Thyroid gland (tissue), 4 donors: Measurements from ENCODE around the gene SCCPDH. TPM values are rescaled to one million over a fixed set of nuclear protein-coding genes. Genes with fewer than 3 reads are reported as not detected.

Source experiments
- DNase-seq, 2 donors: peaks; one replicate each; pipeline ENCODE4 v3.0.0-alpha.2; 2019
- H3K27ac ChIP-seq, 3 donors: fragments of 200-600 bp; sonication (generic); 1 replicate in 2 of 3; 2 replicates in 1 of 3; pipeline ENCODE4 v1.5.1; 2016 to 2019; ENCODE audit warnings: mild to moderate bottlenecking in 1 of 3, moderate library complexity in 1 of 3
- H3K27me3 ChIP-seq: fragments of 200-600 bp; sonication (generic); one replicate; pipeline ENCODE4 v1.5.1; 2019
- H3K36me3 ChIP-seq, 2 donors: fragments of 200-600 bp; sonication (generic); one replicate each; pipeline ENCODE4 v1.5.1; 2016 to 2019
- H3K4me1 ChIP-seq, 2 donors: fragments of 200-600 bp; sonication (generic); one replicate each; pipeline ENCODE4 v1.5.1; 2017 to 2019
- H3K4me3 ChIP-seq, 3 donors: fragments of 200-600 bp; sonication (generic); replicated peaks in 1 of 3; 1 replicate in 2 of 3; 2 replicates in 1 of 3; pipeline ENCODE4 v1.5.1; 2016; ENCODE audit warnings: mild to moderate bottlenecking in 1 of 3
- H3K9me3 ChIP-seq: fragments of 200-600 bp; sonication (generic); one replicate; pipeline ENCODE4 v1.5.1; 2017
- CTCF ChIP-seq, 6 experiments: fragments of 200-600 bp in 3 of 6; fragments of 450-650 bp in 3 of 6; sonication (generic) in 3 of 6; IDR thresholded peaks; one replicate each; pipeline ENCODE4 v1.5.1; 2016 to 2019; ENCODE audit warnings: antibody characterized with exemption in 6 of 6, mild to moderate bottlenecking in 2 of 6, inconsistent platforms in 1 of 6, moderate library complexity in 1 of 6
- POLR2A ChIP-seq, 2 donors: fragments of 450-650 bp; IDR thresholded peaks; one replicate each; pipeline ENCODE4 v1.6.1; 2017; ENCODE audit warnings: antibody characterized with exemption in 2 of 2, mild to moderate bottlenecking in 2 of 2, moderate library complexity in 1 of 2
- WGBS, 2 donors: methylation state at CpG; one replicate each; pipeline ENCODE4 v1.1.5; 2017; 5-methylcytosine and 5-hydroxymethylcytosine counted together
- intact Hi-C: fragments of 100-400 bp; cut with DNase I; formaldehyde crosslinking; loops from one replicate; pipeline ENCODE4 v1.15.1; 2023
- total RNA-seq, 4 donors: library from RNA; depleted of rRNA; stranded (reverse); fragments of >200 nt; gene quantifications; one replicate each; pipeline ENCODE4 v1.2.3, GENCODE V29; 2016

Gene SCCPDH
- total RNA-seq, 4 donors from 2014 or later, result 30.0 to 37.8 (median 32.9) TPM

GRCh38 chr1:246784621-246785493 lies 60.6 kb downstream of the SCCPDH start:
- Histone ChIP-seq H3K4me3 (no peak overlapping the region), H3K4me1 (peaks cover 6 to 8% of the 10 kb centered on the region in 2 donors), H3K27ac (no peak overlapping the region), H3K36me3 (no peaks in the 10 kb centered on the region), H3K9me3 (no peaks in the 10 kb centered on the region), H3K27me3 (no peaks in the 10 kb centered on the region)
- TF ChIP-seq POLR2A (IDR thresholded peaks at IDR 0.05), result no peak
- no peak for TF ChIP-seq CTCF (IDR thresholded peaks at IDR 0.05)
- WGBS, 2 donors, result 63 to 65% methylated on average over 18 to 19 of the region's 19 CpGs
- DNase-seq, result no peak
- intact Hi-C loops, result no loop called here

- Histone ChIP-seq H3K27ac (no peak overlapping the region), H3K4me1 (peaks cover 6 to 8% of the 10 kb centered on the region in 2 donors), H3K36me3 (no peaks in the 10 kb centered on the region), H3K4me3 (no peak overlapping the region), H3K9me3 (no peaks in the 10 kb centered on the region), H3K27me3 (no peaks in the 10 kb centered on the region)
- intact Hi-C loops, result no loop called here
- no peak for TF ChIP-seq CTCF (IDR thresholded peaks at IDR 0.05)
- TF ChIP-seq POLR2A (IDR thresholded peaks at IDR 0.05), result no peak
- 78 to 79% methylated on average over 17 to 18 of the region's 18 CpGs for WGBS, 2 donors
- DNase-seq, result no peak
These were observed 61.4 kb downstream of the SCCPDH start for GRCh38 chr1:246785494-246786111.

GRCh38 chr1:246786606-246787238 lies 62.5 kb downstream of the SCCPDH start:
- no peaks in the 10 kb centered on the region for H3K36me3 ChIP-seq
- H3K4me1 ChIP-seq, result peaks cover 6 to 8% of the 10 kb centered on the region in 2 donors
- intact Hi-C loops, result no loop called here
- H3K27me3 ChIP-seq, result no peaks in the 10 kb centered on the region
- DNase-seq, result peak; percentile 52 to 58
- no peak for TF ChIP-seq POLR2A (IDR thresholded peaks at IDR 0.05)
- no peak for TF ChIP-seq CTCF (IDR thresholded peaks at IDR 0.05)
- 52 to 59% methylated on average over 17 to 18 of the region's 19 CpGs for whole genome bisulfite sequencing, 2 donors
- H3K27ac ChIP-seq, result no peak overlapping the region
- H3K4me3 ChIP-seq, result no peak overlapping the region
- no peaks in the 10 kb centered on the region for H3K9me3 ChIP-seq

- Histone ChIP-seq H3K27ac (no peak overlapping the region), H3K27me3 (no peaks in the 10 kb centered on the region), H3K9me3 (no peaks in the 10 kb centered on the region), H3K4me3 (no peak overlapping the region), H3K36me3 (no peaks in the 10 kb centered on the region), H3K4me1 (peaks cover 6 to 8% of the 10 kb centered on the region in 2 donors)
- no peak for DNase-seq
- TF ChIP-seq CTCF (IDR thresholded peaks at IDR 0.05) (no peak), POLR2A (IDR thresholded peaks at IDR 0.05) (no peak)
- intact Hi-C loops, result no loop called here
- 87 to 91% methylated on average over 11 to 12 of the region's 12 CpGs for WGBS, 2 donors
These were observed 63.7 kb downstream of the SCCPDH start for GRCh38 chr1:246787781-246788513.
